Mammary epithelial cell (primary cell): ENCODE measurements around the gene PKD1L1.
"Not testable (repeated sequence)": the region's sequence is repeated elsewhere in the genome, so short reads cannot be mapped to it uniquely, and the experiment has no call there.

Source experiments
- EZH2 ChIP-seq: IDR thresholded peaks from 2 replicates; pipeline ENCODE4 v1.6.1; 2012; ENCODE audit warnings: low read length, inconsistent platforms, borderline replicate concordance
- TF ChIP-seq, protein P1 (sequence below), 2 donors: IDR thresholded peaks in 1 of 2; conservative IDR thresholded peaks in 1 of 2; 2 replicates each; pipeline ENCODE4 v1.5.1; 2011 to 2012; ENCODE audit warnings: inconsistent platforms in 2 of 2, low read length in 2 of 2, mild to moderate bottlenecking in 2 of 2, control low read depth in 1 of 2, low read depth in 1 of 2; ENCODE audit not compliant: insufficient read depth in 1 of 2; ENCODE audit errors: extremely low read depth in 1 of 2

DNA sequence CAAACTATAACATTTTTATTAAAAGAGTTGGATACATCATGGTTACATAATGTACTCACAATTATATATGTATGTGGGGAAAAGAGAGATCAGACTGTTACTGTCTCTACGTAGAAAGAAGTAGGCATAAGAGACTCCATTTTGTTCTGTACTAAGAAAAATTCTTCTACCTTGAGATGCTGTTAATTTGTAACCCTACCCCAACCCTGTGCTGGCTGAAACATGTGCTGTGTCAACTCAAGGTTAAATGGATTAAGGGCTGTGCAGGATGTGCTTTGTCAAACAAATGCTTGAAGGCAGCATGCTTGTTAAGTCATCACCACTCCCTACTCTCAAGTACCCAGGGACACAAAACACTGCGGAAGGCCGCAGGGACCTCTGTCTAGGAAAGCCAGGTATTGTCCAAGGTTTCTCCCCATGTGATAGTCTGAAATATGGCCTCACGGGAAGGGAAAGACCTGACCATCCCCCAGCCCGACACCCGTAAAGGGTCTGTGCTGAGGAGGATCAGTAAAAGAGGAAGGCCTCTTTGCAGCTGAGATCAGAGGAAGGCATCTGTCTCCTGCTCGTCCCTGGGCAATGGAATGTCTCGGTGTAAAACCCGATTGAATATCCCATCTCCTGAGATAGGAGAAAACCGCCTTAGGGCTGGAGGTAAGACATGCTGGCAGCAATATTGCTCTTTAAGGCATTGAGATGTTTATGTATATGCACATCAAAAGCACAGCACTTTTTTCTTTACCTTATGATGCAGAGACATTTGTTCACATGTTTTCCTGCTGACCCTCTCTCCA lies 41.5 kb upstream of the PKD1L1 start:
- TF ChIP-seq EZH2: not testable (repeated sequence)
- TF ChIP-seq, protein P1, sequence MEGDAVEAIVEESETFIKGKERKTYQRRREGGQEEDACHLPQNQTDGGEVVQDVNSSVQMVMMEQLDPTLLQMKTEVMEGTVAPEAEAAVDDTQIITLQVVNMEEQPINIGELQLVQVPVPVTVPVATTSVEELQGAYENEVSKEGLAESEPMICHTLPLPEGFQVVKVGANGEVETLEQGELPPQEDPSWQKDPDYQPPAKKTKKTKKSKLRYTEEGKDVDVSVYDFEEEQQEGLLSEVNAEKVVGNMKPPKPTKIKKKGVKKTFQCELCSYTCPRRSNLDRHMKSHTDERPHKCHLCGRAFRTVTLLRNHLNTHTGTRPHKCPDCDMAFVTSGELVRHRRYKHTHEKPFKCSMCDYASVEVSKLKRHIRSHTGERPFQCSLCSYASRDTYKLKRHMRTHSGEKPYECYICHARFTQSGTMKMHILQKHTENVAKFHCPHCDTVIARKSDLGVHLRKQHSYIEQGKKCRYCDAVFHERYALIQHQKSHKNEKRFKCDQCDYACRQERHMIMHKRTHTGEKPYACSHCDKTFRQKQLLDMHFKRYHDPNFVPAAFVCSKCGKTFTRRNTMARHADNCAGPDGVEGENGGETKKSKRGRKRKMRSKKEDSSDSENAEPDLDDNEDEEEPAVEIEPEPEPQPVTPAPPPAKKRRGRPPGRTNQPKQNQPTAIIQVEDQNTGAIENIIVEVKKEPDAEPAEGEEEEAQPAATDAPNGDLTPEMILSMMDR (conservative IDR thresholded peaks at IDR 0.05 in 1 of 2, IDR thresholded peaks at IDR 0.05 in 1 of 2; ENCODE audit: extremely low read depth in 1 of 2, insufficient read depth in 1 of 2, low read depth in 1 of 2, low read length in 2 of 2): not testable (repeated sequence)
